Measurements from ENCODE around the gene UPF3A. TPM values are rescaled to one million over a fixed set of nuclear protein-coding genes. Genes with fewer than 3 reads are reported as not detected.

UPF3A gene
- total and polyA plus RNA-seq, 9 of the 15 experiments (the other 6 are each of a cell fraction or from before 2014, with no cell fraction given), result 15.6 to 76.5 (median 40.9) TPM

DNA sequence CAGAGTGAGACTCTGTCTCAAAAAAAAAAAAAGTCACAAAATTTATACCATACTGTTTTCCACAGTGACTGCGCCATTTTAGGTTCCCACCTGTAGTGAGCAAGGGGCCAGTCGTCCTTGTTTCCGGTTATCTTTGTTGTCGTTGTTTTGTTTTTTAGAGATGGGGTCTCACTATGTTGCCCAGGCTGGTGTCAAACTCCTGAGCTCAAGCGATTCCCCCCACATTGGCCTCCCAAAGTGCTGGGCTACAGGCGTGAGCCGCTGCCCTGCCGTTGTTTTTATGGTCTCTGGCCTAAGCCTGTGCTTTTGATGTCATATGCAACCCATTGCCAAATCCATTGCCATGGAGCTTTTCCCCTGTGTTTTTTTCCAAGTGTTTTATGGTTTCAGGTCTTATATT, 3.3 kb downstream of the UPF3A start:
- no peaks in the 10 kb centered on the region for H3K9me3 ChIP-seq (replicated peaks; ENCODE audit: control insufficient read depth, insufficient read depth, low read depth, low read length)
- H3K27ac ChIP-seq (ENCODE audit: extremely low read depth, low read depth, low read length), result 0 out of 3 replicates have a peak overlapping the region, but pooled peaks have one; percentile 3
- DNase-seq (ENCODE audit: extremely low read depth in 1 of 4, low spot score in 3 of 4) (no peak), FAIRE-seq (no peak), ATAC-seq (no peak)
- intact Hi-C loops (cut with micrococcal nuclease) (no loop called here), in situ Hi-C loops (cut with MboI) (no loop called here)
- H3K36me3 ChIP-seq (ENCODE audit: control insufficient read depth, insufficient read depth, low read length), result peaks cover 65% of the 10 kb centered on the region
- H3K9me1 ChIP-seq (ENCODE audit: control insufficient read depth, insufficient read depth, low read length), result no peaks in the 10 kb centered on the region
- no peak overlapping the region for H2AFZ ChIP-seq (ENCODE audit: low read depth, low read length)
- 92% methylated on average over 8 of the region's 8 CpGs for WGBS (ENCODE audit: insufficient coverage, low coverage, missing lambda C conversion rate)
- no TSS peak for BruUV-seq (replicated peaks)
- no peak overlapping the region for H3K4me2 ChIP-seq (ENCODE audit: insufficient read depth, low read length)
- ChIA-PET CTCF (ENCODE audit: low intra/inter-chr PET ratio) (no interaction called here), POLR2A (interaction anchor here (0.7 to 1.0 kb wide), 3 partner anchors 10 to 33 kb away, joined by 3 read pairs; no protein-coding TSS in a partner anchor)
- H4K20me1 ChIP-seq (replicated peaks; ENCODE audit: control insufficient read depth, insufficient read depth, low read length), result no peaks in the 10 kb centered on the region; the same call in 1 of the 2 replicates
- H3K4me1 ChIP-seq (replicated peaks in 1 of 2; ENCODE audit: control insufficient read depth in 2 of 2, insufficient read depth in 2 of 2, low read length in 2 of 2), result peaks cover 21 to 37% of the 10 kb centered on the region in 2 experiments
- TF ChIP-seq MEIS2 (IDR thresholded peaks at IDR 0.05; ENCODE audit: partially characterized antibody) (no peak), SAP30 (IDR thresholded peaks at IDR 0.05; ENCODE audit: borderline replicate concordance, insufficient read depth, low read depth, low read length, poor library complexity, severe bottlenecking) (no peak), RBM25 (IDR thresholded peaks at IDR 0.05; ENCODE audit: low read depth, low read length, severe bottlenecking) (peak; percentile 33), ZNF121 (CRISPR knock-in tag; conservative IDR thresholded peaks at IDR 0.05) (peak; percentile 85), PCBP1 (IDR thresholded peaks at IDR 0.05; ENCODE audit: low read depth, low read length, poor library complexity, severe bottlenecking) (no peak), ZKSCAN8 (CRISPR knock-in tag; IDR thresholded peaks at IDR 0.05) (no peak)
- TF ChIP-seq, protein P1, sequence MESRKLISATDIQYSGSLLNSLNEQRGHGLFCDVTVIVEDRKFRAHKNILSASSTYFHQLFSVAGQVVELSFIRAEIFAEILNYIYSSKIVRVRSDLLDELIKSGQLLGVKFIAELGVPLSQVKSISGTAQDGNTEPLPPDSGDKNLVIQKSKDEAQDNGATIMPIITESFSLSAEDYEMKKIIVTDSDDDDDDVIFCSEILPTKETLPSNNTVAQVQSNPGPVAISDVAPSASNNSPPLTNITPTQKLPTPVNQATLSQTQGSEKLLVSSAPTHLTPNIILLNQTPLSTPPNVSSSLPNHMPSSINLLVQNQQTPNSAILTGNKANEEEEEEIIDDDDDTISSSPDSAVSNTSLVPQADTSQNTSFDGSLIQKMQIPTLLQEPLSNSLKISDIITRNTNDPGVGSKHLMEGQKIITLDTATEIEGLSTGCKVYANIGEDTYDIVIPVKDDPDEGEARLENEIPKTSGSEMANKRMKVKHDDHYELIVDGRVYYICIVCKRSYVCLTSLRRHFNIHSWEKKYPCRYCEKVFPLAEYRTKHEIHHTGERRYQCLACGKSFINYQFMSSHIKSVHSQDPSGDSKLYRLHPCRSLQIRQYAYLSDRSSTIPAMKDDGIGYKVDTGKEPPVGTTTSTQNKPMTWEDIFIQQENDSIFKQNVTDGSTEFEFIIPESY (CRISPR knock-in tag; IDR thresholded peaks at IDR 0.05), result 0 out of 2 replicates have a peak, but pooled peaks have one; percentile 16
- H3K4me3 ChIP-seq, result no peak overlapping the region
- no peaks in the 10 kb centered on the region for H3K27me3 ChIP-seq (ENCODE audit: control insufficient read depth in 2 of 2, insufficient read depth in 2 of 2, low read length in 2 of 2)
- H3K79me2 ChIP-seq (ENCODE audit: control insufficient read depth, insufficient read depth, low read length), result peaks cover 54% of the 10 kb centered on the region
- H3K9ac ChIP-seq (ENCODE audit: insufficient read depth in 1 of 2, low read depth in 2 of 2, low read length in 2 of 2), result no peak overlapping the region

Measured in K562 (cell line).